Measurements from ENCODE around the gene RARG.
A peak's percentile ranks its signal among the peaks of the same experiment; 100 is the strongest.

RARG gene

GRCh38 chr12:53214221-53214620 is 17.8 kb downstream of the RARG start:
- TF ChIP-seq CTCF (conservative IDR thresholded peaks at IDR 0.05; ENCODE audit: low read depth, low read length) = no peak
- no peak overlapping the region for H3K4me3 ChIP-seq (ENCODE audit: low read length)
- DNase-seq (ENCODE audit: low read depth) = no peak

GRCh38 chr12:53213348-53213747 is 18.7 kb downstream of the RARG start:
- H3K4me3 ChIP-seq (ENCODE audit: low read length) = no peak overlapping the region
- DNase-seq (ENCODE audit: low read depth) = no peak
- peak; percentile 93 for TF ChIP-seq CTCF (conservative IDR thresholded peaks at IDR 0.05; ENCODE audit: low read depth, low read length)

GRCh38 chr12:53212931-53213330 is 19.1 kb downstream of the RARG start:
- no peak for DNase-seq (ENCODE audit: low read depth)
- no peak for TF ChIP-seq CTCF (conservative IDR thresholded peaks at IDR 0.05; ENCODE audit: low read depth, low read length)

GRCh38 chr12:53211476-53212381 is 20.3 kb downstream of the RARG start:
- H3K4me3 ChIP-seq (ENCODE audit: low read length) = no peak overlapping the region
- no peak for DNase-seq (ENCODE audit: low read depth)
- peak; percentile 55 for TF ChIP-seq CTCF (conservative IDR thresholded peaks at IDR 0.05; ENCODE audit: low read depth, low read length)

More at GRCh38 chr12:53212931-53213330, 19.1 kb downstream of the RARG start:
- H3K4me3 ChIP-seq (ENCODE audit: low read length) = no peak overlapping the region

GRCh38 chr12:53210843-53211242 is 21.2 kb downstream of the RARG start:
- no peak for DNase-seq (ENCODE audit: low read depth)
- no peak for TF ChIP-seq CTCF (conservative IDR thresholded peaks at IDR 0.05; ENCODE audit: low read depth, low read length)

GRCh38 chr12:53208877-53209463 is 23.0 kb downstream of the RARG start:
- no peak for DNase-seq (ENCODE audit: low read depth)
- no peak overlapping the region for H3K4me3 ChIP-seq (ENCODE audit: low read length)
- no peak for TF ChIP-seq CTCF (conservative IDR thresholded peaks at IDR 0.05; ENCODE audit: low read depth, low read length)

More at GRCh38 chr12:53210843-53211242, 21.2 kb downstream of the RARG start:
- no peak overlapping the region for H3K4me3 ChIP-seq (ENCODE audit: low read length)

Measured in retinal pigment epithelial cell (primary cell).